AG09309 (cell line): ENCODE data around the gene FRMD3.

Experiments used
- DNase-seq: peaks from one replicate; pipeline ENCODE4 v3.0.0-alpha.2; 2010; ENCODE audit warnings: low read depth
- H3K4me3 ChIP-seq: 2 replicates; pipeline ENCODE4 v1.5.1; 2011; ENCODE audit warnings: mild to moderate bottlenecking, low read depth, low read length, moderate library complexity; ENCODE audit not compliant: control insufficient read depth
- CTCF ChIP-seq: IDR thresholded peaks from 2 replicates; pipeline ENCODE4 v1.5.1; 2011; ENCODE audit warnings: mild to moderate bottlenecking, low read depth, low read length, inconsistent platforms; ENCODE audit not compliant: insufficient read depth, control insufficient read depth; ENCODE audit errors: missing control alignments

FRMD3 gene

DNA sequence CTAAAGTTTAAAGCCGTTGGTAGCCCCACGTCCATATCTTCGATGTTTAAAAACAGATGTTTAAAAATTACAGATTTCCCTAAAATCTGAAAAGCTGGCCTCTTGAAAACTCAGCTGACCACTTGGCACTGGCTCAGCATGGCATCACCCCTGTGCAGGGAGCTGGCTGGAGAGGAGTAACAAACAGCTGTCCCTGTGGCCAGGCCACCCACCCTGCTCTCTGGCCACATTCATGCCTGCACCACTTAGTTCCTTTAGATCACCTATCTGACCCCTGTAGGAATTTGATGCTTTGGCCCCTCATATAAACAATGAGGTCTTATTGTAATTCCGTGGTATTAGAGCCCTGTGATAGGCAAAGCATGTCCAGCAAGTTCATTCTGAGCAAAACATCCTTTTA is 107.5 kb downstream of the FRMD3 start:
- no peak overlapping the region for H3K4me3 ChIP-seq
- no peak for TF ChIP-seq CTCF
- DNase-seq = no peak

GRCh38 chr9:83429229-83429628 is 109.0 kb downstream of the FRMD3 start:
- no peak for TF ChIP-seq CTCF
- no peak overlapping the region for H3K4me3 ChIP-seq
- DNase-seq = no peak

- no peak for TF ChIP-seq CTCF
- no peak for DNase-seq
- no peak overlapping the region for H3K4me3 ChIP-seq
These were observed 113.0 kb downstream of the FRMD3 start for GRCh38 chr9:83425240-83425639.

- no peak for TF ChIP-seq CTCF
These were observed 113.4 kb downstream of the FRMD3 start for GRCh38 chr9:83424831-83425230.

DNA sequence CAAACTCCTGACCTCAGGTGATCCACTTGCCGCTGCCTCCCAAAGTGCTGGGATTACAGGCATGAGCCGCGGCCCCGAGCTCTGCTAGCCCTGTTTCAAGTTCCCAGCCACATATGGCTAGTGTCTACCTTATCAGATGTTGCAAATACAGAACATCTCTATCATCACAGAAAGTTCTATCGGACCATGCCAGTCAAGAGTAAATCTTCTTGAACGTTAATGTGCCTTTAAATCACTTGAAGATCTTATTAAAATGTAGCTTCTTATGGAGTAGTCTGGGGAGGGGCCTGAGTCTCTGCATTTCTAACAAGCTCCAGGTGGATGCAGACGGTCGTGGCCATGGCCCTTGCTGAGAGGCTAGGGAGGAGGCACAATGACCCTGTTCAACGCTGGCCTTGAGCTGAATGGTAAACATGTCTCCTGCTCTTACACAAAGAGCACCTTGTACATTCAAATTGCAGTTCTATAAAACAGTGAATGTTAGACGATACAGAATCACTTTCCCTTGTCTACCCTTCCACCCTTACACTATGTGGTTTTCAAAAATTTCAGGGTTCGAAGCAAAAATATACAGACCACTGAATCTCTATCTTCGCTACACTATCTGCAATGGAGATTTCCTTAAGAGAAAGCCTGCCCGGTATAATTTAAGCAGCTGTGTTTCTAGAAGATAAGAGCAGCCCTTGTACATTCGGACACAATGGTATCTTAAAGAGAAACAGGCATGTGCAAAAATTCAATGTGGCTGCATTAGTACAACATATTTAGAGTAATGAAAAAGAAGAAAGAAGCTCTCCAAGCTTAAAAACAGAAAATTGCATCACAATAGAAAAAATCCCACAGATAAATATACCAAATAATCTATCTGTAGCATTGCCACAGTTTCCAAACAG is 114.1 kb downstream of the FRMD3 start:
- no peak for DNase-seq
- TF ChIP-seq CTCF = no peak
- H3K4me3 ChIP-seq = no peak overlapping the region

More at GRCh38 chr9:83424831-83425230, 113.4 kb downstream of the FRMD3 start:
- H3K4me3 ChIP-seq = no peak overlapping the region
- no peak for DNase-seq

- no peak for TF ChIP-seq CTCF
- H3K4me3 ChIP-seq = no peak overlapping the region
- DNase-seq = no peak
These were observed 115.7 kb downstream of the FRMD3 start for GRCh38 chr9:83422527-83422926.

GRCh38 chr9:83420486-83420885 is 117.7 kb downstream of the FRMD3 start:
- no peak for TF ChIP-seq CTCF
- no peak overlapping the region for H3K4me3 ChIP-seq
- no peak for DNase-seq
